ENCODE results near the gene CHST1.

The CHST1 gene

GRCh38 chr11:45641961-45642360 lies 23.5 kb downstream of the CHST1 start:
- Histone ChIP-seq H3K18ac (ENCODE audit: low read length) (no peak overlapping the region), H3K4me2 (ENCODE audit: low read length) (no peak overlapping the region), H3K23ac (ENCODE audit: low read length) (no peak overlapping the region), H3K9ac (ENCODE audit: low read length) (no peak overlapping the region), H4K91ac (ENCODE audit: low read depth, low read length) (no peak overlapping the region), H3K79me1 (ENCODE audit: low read length) (no peaks in the 10 kb centered on the region), H2BK5ac (ENCODE audit: low read depth, low read length, poor library complexity) (no peak overlapping the region), H3K27ac (ENCODE audit: low read depth, low read length) (no peak overlapping the region), H2BK120ac (ENCODE audit: insufficient read depth, low read length, poor library complexity) (no peak overlapping the region), H2BK12ac (ENCODE audit: low read length) (no peak overlapping the region), H3K4me1 (ENCODE audit: control insufficient read depth in 1 of 2, insufficient read depth in 2 of 2, low read length in 2 of 2) (no peaks in the 10 kb centered on the region), H3K79me2 (ENCODE audit: control insufficient read depth, insufficient read depth, low read length, poor library complexity) (no peaks in the 10 kb centered on the region), H2AFZ (ENCODE audit: insufficient read depth, low read length, poor library complexity) (no peak overlapping the region), H3K36me3 (ENCODE audit: control insufficient read depth in 1 of 2, insufficient read depth in 2 of 2, low read length in 2 of 2) (no peaks in the 10 kb centered on the region), H3K27me3 (ENCODE audit: insufficient read depth, low read length) (no peaks in the 10 kb centered on the region), H4K8ac (ENCODE audit: low read depth, low read length) (no peak overlapping the region), H3K4ac (ENCODE audit: low read depth, low read length) (no peak overlapping the region), H3K9me3 (ENCODE audit: insufficient read depth, low read depth, low read length) (peaks cover 2% of the 10 kb centered on the region), H3K4me3 (ENCODE audit: low read depth, low read length) (no peak overlapping the region), H4K12ac (ENCODE audit: low read depth, low read length) (no peak overlapping the region), H2AK5ac (ENCODE audit: low read length) (no peak overlapping the region), H3K14ac (ENCODE audit: low read length) (no peak overlapping the region)
- no CpG with 5 or more reads among the region's 2 CpGs for WGBS (ENCODE audit: extremely low coverage, insufficient coverage, insufficient read length)
- no peak for DNase-seq

GRCh38 chr11:45638051-45638450 lies 27.4 kb downstream of the CHST1 start:
- Histone ChIP-seq H3K9me3 (ENCODE audit: insufficient read depth, low read depth, low read length) (no peaks in the 10 kb centered on the region), H2AFZ (ENCODE audit: insufficient read depth, low read length, poor library complexity) (no peak overlapping the region), H3K18ac (ENCODE audit: low read length) (no peak overlapping the region), H3K23ac (ENCODE audit: low read length) (no peak overlapping the region), H3K79me2 (ENCODE audit: control insufficient read depth, insufficient read depth, low read length, poor library complexity) (no peaks in the 10 kb centered on the region), H3K4ac (ENCODE audit: low read depth, low read length) (no peak overlapping the region), H3K9ac (ENCODE audit: low read length) (no peak overlapping the region), H4K8ac (ENCODE audit: low read depth, low read length) (no peak overlapping the region), H3K27me3 (ENCODE audit: insufficient read depth, low read length) (no peaks in the 10 kb centered on the region), H3K4me3 (ENCODE audit: low read depth, low read length) (no peak overlapping the region), H3K36me3 (ENCODE audit: control insufficient read depth in 1 of 2, insufficient read depth in 2 of 2, low read length in 2 of 2) (no peaks in the 10 kb centered on the region), H4K12ac (ENCODE audit: low read depth, low read length) (no peak overlapping the region), H2BK12ac (ENCODE audit: low read length) (no peak overlapping the region), H3K4me2 (ENCODE audit: low read length) (no peak overlapping the region), H3K79me1 (ENCODE audit: low read length) (no peaks in the 10 kb centered on the region), H3K14ac (ENCODE audit: low read length) (no peak overlapping the region), H3K4me1 (ENCODE audit: control insufficient read depth in 1 of 2, insufficient read depth in 2 of 2, low read length in 2 of 2) (no peaks in the 10 kb centered on the region), H2BK5ac (ENCODE audit: low read depth, low read length, poor library complexity) (no peak overlapping the region), H2BK120ac (ENCODE audit: insufficient read depth, low read length, poor library complexity) (no peak overlapping the region), H4K91ac (ENCODE audit: low read depth, low read length) (no peak overlapping the region), H3K27ac (ENCODE audit: low read depth, low read length) (no peak overlapping the region), H2AK5ac (ENCODE audit: low read length) (no peak overlapping the region)
- no CpG with 5 or more reads among the region's 2 CpGs for WGBS (ENCODE audit: extremely low coverage, insufficient coverage, insufficient read length)
- no peak for DNase-seq

GRCh38 chr11:45635907-45636306 lies 29.5 kb downstream of the CHST1 start:
- no peak overlapping the region for H4K12ac ChIP-seq (ENCODE audit: low read depth, low read length)
- no peak overlapping the region for H2BK5ac ChIP-seq (ENCODE audit: low read depth, low read length, poor library complexity)
- H4K91ac ChIP-seq (ENCODE audit: low read depth, low read length) = no peak overlapping the region
- H3K36me3 ChIP-seq (ENCODE audit: control insufficient read depth in 1 of 2, insufficient read depth in 2 of 2, low read length in 2 of 2) = no peaks in the 10 kb centered on the region
- H3K4me2 ChIP-seq (ENCODE audit: low read length) = no peak overlapping the region
- H2AK5ac ChIP-seq (ENCODE audit: low read length) = no peak overlapping the region
- no peaks in the 10 kb centered on the region for H3K27me3 ChIP-seq (ENCODE audit: insufficient read depth, low read length)
- WGBS (ENCODE audit: extremely low coverage, insufficient coverage, insufficient read length) = no CpG with 5 or more reads among the region's 1 CpG
- H3K14ac ChIP-seq (ENCODE audit: low read length) = no peak overlapping the region
- no peak overlapping the region for H2BK120ac ChIP-seq (ENCODE audit: insufficient read depth, low read length, poor library complexity)
- no peak for DNase-seq
- no peak overlapping the region for H2AFZ ChIP-seq (ENCODE audit: insufficient read depth, low read length, poor library complexity)
- no peak overlapping the region for H3K4ac ChIP-seq (ENCODE audit: low read depth, low read length)
- H2BK12ac ChIP-seq (ENCODE audit: low read length) = no peak overlapping the region
- no peak overlapping the region for H3K27ac ChIP-seq (ENCODE audit: low read depth, low read length)
- H3K18ac ChIP-seq (ENCODE audit: low read length) = no peak overlapping the region
- no peaks in the 10 kb centered on the region for H3K79me2 ChIP-seq (ENCODE audit: control insufficient read depth, insufficient read depth, low read length, poor library complexity)
- no peaks in the 10 kb centered on the region for H3K79me1 ChIP-seq (ENCODE audit: low read length)
- H4K8ac ChIP-seq (ENCODE audit: low read depth, low read length) = no peak overlapping the region
- H3K9me3 ChIP-seq (ENCODE audit: insufficient read depth, low read depth, low read length) = no peaks in the 10 kb centered on the region
- H3K9ac ChIP-seq (ENCODE audit: low read length) = no peak overlapping the region
- H3K4me3 ChIP-seq (ENCODE audit: low read depth, low read length) = no peak overlapping the region
- H3K23ac ChIP-seq (ENCODE audit: low read length) = no peak overlapping the region
- no peaks in the 10 kb centered on the region for H3K4me1 ChIP-seq (ENCODE audit: control insufficient read depth in 1 of 2, insufficient read depth in 2 of 2, low read length in 2 of 2)

- Histone ChIP-seq H2BK5ac (ENCODE audit: low read depth, low read length, poor library complexity) (no peak overlapping the region), H3K4me2 (ENCODE audit: low read length) (no peak overlapping the region), H3K79me1 (ENCODE audit: low read length) (no peaks in the 10 kb centered on the region), H3K79me2 (ENCODE audit: control insufficient read depth, insufficient read depth, low read length, poor library complexity) (no peaks in the 10 kb centered on the region), H3K4ac (ENCODE audit: low read depth, low read length) (no peak overlapping the region), H3K27me3 (ENCODE audit: insufficient read depth, low read length) (no peaks in the 10 kb centered on the region), H3K9ac (ENCODE audit: low read length) (no peak overlapping the region), H3K23ac (ENCODE audit: low read length) (no peak overlapping the region), H4K12ac (ENCODE audit: low read depth, low read length) (no peak overlapping the region), H2AFZ (ENCODE audit: insufficient read depth, low read length, poor library complexity) (no peak overlapping the region), H2AK5ac (ENCODE audit: low read length) (no peak overlapping the region), H2BK120ac (ENCODE audit: insufficient read depth, low read length, poor library complexity) (no peak overlapping the region), H3K36me3 (ENCODE audit: control insufficient read depth in 1 of 2, insufficient read depth in 2 of 2, low read length in 2 of 2) (no peaks in the 10 kb centered on the region), H2BK12ac (ENCODE audit: low read length) (no peak overlapping the region), H3K9me3 (ENCODE audit: insufficient read depth, low read depth, low read length) (peaks cover 12% of the 10 kb centered on the region), H3K4me1 (ENCODE audit: control insufficient read depth in 1 of 2, insufficient read depth in 2 of 2, low read length in 2 of 2) (no peaks in the 10 kb centered on the region), H4K91ac (ENCODE audit: low read depth, low read length) (no peak overlapping the region), H4K8ac (ENCODE audit: low read depth, low read length) (no peak overlapping the region), H3K4me3 (ENCODE audit: low read depth, low read length) (no peak overlapping the region), H3K14ac (ENCODE audit: low read length) (no peak overlapping the region), H3K18ac (ENCODE audit: low read length) (no peak overlapping the region), H3K27ac (ENCODE audit: low read depth, low read length) (no peak overlapping the region)
- DNase-seq = no peak
- WGBS (ENCODE audit: extremely low coverage, insufficient coverage, insufficient read length) = no CpG with 5 or more reads among the region's 6 CpGs
These were observed 39.8 kb downstream of the CHST1 start for GRCh38 chr11:45625611-45626010.
